IMR-90 (cell line): ENCODE data around the gene MCF2L. TPM values are rescaled to one million over a fixed set of nuclear protein-coding genes. Genes with fewer than 3 reads are reported as not detected.

Source experiments
- ATAC-seq: fragments of 200-7000 bp; cut with Tn5 transposase; 2 replicates; pipeline ENCODE4 v1.9.1; 2020; ENCODE audit warnings: low read depth, mild to moderate bottlenecking, moderate library complexity
- BruUV-seq: library from RNA; stranded (reverse); fragments of 400-500 nt; replicated peaks from 2 replicates; lab custom pipeline; 2021; lab: Mats Ljungman, UMichigan
- CTCF ChIA-PET: fragments of 300-600 bp; formaldehyde crosslinking; extraction: SDS; loops from one replicate; lab custom pipeline; 2021; ENCODE audit warnings: antibody characterized with exemption; lab: Yijun Ruan, JAX
- POLR2A ChIA-PET: fragments of 300-600 bp; sonication (Branson Sonifier 250); formaldehyde crosslinking; loops from one replicate; lab custom pipeline; 2022; ENCODE audit warnings: antibody characterized with exemption; ENCODE audit not compliant: unreplicated experiment; lab: Charles Lee
- DNase-seq: peaks from one replicate; pipeline ENCODE4 v3.0.0; 2013
- H2AFZ ChIP-seq: replicated peaks from 2 replicates; pipeline ENCODE3; 2013; ENCODE audit warnings: low read length, mild to moderate bottlenecking; ENCODE audit not compliant: poor library complexity
- H2AK5ac ChIP-seq: 2 replicates; pipeline ENCODE4 v1.6.1; 2013; ENCODE audit warnings: low read depth, low read length, inconsistent platforms
- H2AK9ac ChIP-seq: replicated peaks from 2 replicates; pipeline ENCODE3; 2013; ENCODE audit warnings: mild to moderate bottlenecking, low read depth, low read length, moderate library complexity; ENCODE audit not compliant: poor library complexity
- H2BK120ac ChIP-seq: 2 replicates; pipeline ENCODE4 v1.6.1; 2013; ENCODE audit warnings: low read depth, low read length, inconsistent platforms
- H2BK15ac ChIP-seq: 3 replicates; pipeline ENCODE4 v1.6.1; 2013; ENCODE audit warnings: low read depth, low read length, inconsistent platforms
- H2BK20ac ChIP-seq: 2 replicates; pipeline ENCODE4 v1.6.1; 2013; ENCODE audit warnings: low read depth, mild to moderate bottlenecking, inconsistent platforms, low read length, moderate library complexity
- H2BK5ac ChIP-seq: 2 replicates; pipeline ENCODE4 v1.6.1; 2013; ENCODE audit warnings: mild to moderate bottlenecking, low read depth, low read length, inconsistent platforms; ENCODE audit not compliant: poor library complexity, severe bottlenecking
- H3K14ac ChIP-seq: replicated peaks from 2 replicates; pipeline ENCODE4 v1.6.1; 2013; ENCODE audit warnings: low read depth, low read length, inconsistent platforms
- H3K18ac ChIP-seq: 2 replicates; pipeline ENCODE4 v1.6.1; 2013; ENCODE audit warnings: low read depth, low read length, control low read depth
- H3K23ac ChIP-seq: 2 replicates; pipeline ENCODE4 v1.6.1; 2013; ENCODE audit warnings: low read depth, low read length, inconsistent platforms
- H3K27ac ChIP-seq: 2 replicates; pipeline ENCODE4 v1.5.1; 2013; ENCODE audit warnings: mild to moderate bottlenecking, control low read depth, low read length; ENCODE audit not compliant: insufficient read depth
- H3K27me3 ChIP-seq: 2 replicates; pipeline ENCODE4 v1.6.1; 2013; ENCODE audit warnings: low read length; ENCODE audit not compliant: control insufficient read depth, insufficient read depth
- H3K36me3 ChIP-seq: 2 replicates; pipeline ENCODE4 v1.6.1; 2013; ENCODE audit warnings: low read length, mixed read lengths; ENCODE audit not compliant: control insufficient read depth, insufficient read depth
- H3K4ac ChIP-seq: 2 replicates; pipeline ENCODE4 v1.6.1; 2013; ENCODE audit warnings: low read depth, low read length, inconsistent platforms
- H3K4me1 ChIP-seq: 2 replicates; pipeline ENCODE4 v1.6.1; 2013; ENCODE audit warnings: low read length, mixed read lengths; ENCODE audit not compliant: control insufficient read depth, insufficient read depth
- H3K4me2 ChIP-seq: 2 replicates; pipeline ENCODE4 v1.6.1; 2013; ENCODE audit warnings: low read depth, mild to moderate bottlenecking, control low read depth, low read length, moderate library complexity
- H3K4me3 ChIP-seq: 2 replicates; pipeline ENCODE4 v1.5.1; 2013; ENCODE audit warnings: low read depth, mild to moderate bottlenecking, control low read depth, low read length, moderate library complexity; ENCODE audit not compliant: insufficient read depth
- H3K56ac ChIP-seq: 2 replicates; pipeline ENCODE4 v1.6.1; 2013; ENCODE audit warnings: low read length, inconsistent platforms; ENCODE audit not compliant: insufficient read depth; ENCODE audit errors: extremely low read depth
- H3K79me1 ChIP-seq, 2 experiments: 2 replicates each; pipeline ENCODE4 v1.6.1; 2013; ENCODE audit warnings: low read length in 2 of 2, inconsistent platforms in 1 of 2, low read depth in 1 of 2
- H3K9ac ChIP-seq: 2 replicates; pipeline ENCODE4 v1.6.1; 2013; ENCODE audit warnings: low read depth, low read length, control low read depth
- H3K9me1 ChIP-seq: 2 replicates; pipeline ENCODE4 v1.6.1; 2013; ENCODE audit warnings: low read length, inconsistent platforms; ENCODE audit not compliant: insufficient read depth
- H3K9me3 ChIP-seq: 2 replicates; pipeline ENCODE4 v1.6.1; 2013; ENCODE audit warnings: low read length; ENCODE audit not compliant: control insufficient read depth, insufficient read depth
- H4K20me1 ChIP-seq: 2 replicates; pipeline ENCODE4 v1.6.1; 2013; ENCODE audit warnings: low read length, inconsistent platforms; ENCODE audit not compliant: insufficient read depth
- H4K5ac ChIP-seq: 2 replicates; pipeline ENCODE4 v1.6.1; 2013; ENCODE audit warnings: mild to moderate bottlenecking, low read depth, low read length, control low read depth
- H4K8ac ChIP-seq, 2 experiments: 2 replicates each; pipeline ENCODE4 v1.6.1; 2013; ENCODE audit warnings: low read depth in 2 of 2, low read length in 2 of 2, control low read depth in 1 of 2, inconsistent platforms in 1 of 2
- H4K91ac ChIP-seq: 2 replicates; pipeline ENCODE4 v1.6.1; 2013; ENCODE audit warnings: low read depth, low read length, inconsistent platforms; ENCODE audit not compliant: insufficient read depth
- BHLHE40 ChIP-seq: fragments of 150-350 bp; IDR thresholded peaks from 2 replicates; pipeline ENCODE4 v1.6.1; 2016; ENCODE audit warnings: mild to moderate bottlenecking, low read depth, low read length
- ELK1 ChIP-seq: fragments of 150-350 bp; IDR thresholded peaks from 2 replicates; pipeline ENCODE4 v1.6.1; 2016; ENCODE audit warnings: low read depth, mild to moderate bottlenecking, low read length, moderate library complexity, borderline replicate concordance
- MAZ ChIP-seq: IDR thresholded peaks from 2 replicates; pipeline ENCODE4 v1.6.1; 2012; ENCODE audit warnings: low read depth, mild to moderate bottlenecking, low read length, improper control_type of control experiment, moderate library complexity, borderline replicate concordance
- NFE2L2 ChIP-seq: fragments of 150-350 bp; IDR thresholded peaks from 2 replicates; pipeline ENCODE4 v1.6.1; 2016; ENCODE audit warnings: low read depth, mild to moderate bottlenecking, low read length
- RAD21 ChIP-seq: IDR thresholded peaks from 2 replicates; pipeline ENCODE4 v1.6.1; 2012; ENCODE audit warnings: low read length, improper control_type of control experiment
- RFX5 ChIP-seq: IDR thresholded peaks from 2 replicates; pipeline ENCODE4 v1.8.0; 2012; ENCODE audit warnings: low read depth, mild to moderate bottlenecking, low read length, moderate library complexity
- USF2 ChIP-seq: fragments of 150-350 bp; IDR thresholded peaks from 2 replicates; pipeline ENCODE4 v1.6.1; 2017; ENCODE audit warnings: mild to moderate bottlenecking, antibody characterized with exemption, low read length, low read depth
- WGBS, 2 experiments: methylation state at CpG; one replicate each; pipeline versions ENCODE4 v1.1.5 to v1.1.7; 2013; ENCODE audit warnings: missing lambda C conversion rate in 2 of 2; ENCODE audit not compliant: insufficient read length in 1 of 2; ENCODE audit errors: extremely low coverage in 2 of 2; 5-methylcytosine and 5-hydroxymethylcytosine counted together
- dilution Hi-C: fragments of 300-500 bp; cut with HindIII; formaldehyde crosslinking; loops from one replicate; pipeline ENCODE4 v1.14.3; 2018; ENCODE audit warnings: low sequenced_read_pairs; ENCODE audit not compliant: unreplicated experiment
- in situ Hi-C: fragments of 300-500 bp; cut with MboI; formaldehyde crosslinking; loops from 3 replicates; pipeline ENCODE4 v1.14.3; 2019; ENCODE audit warnings: low sequenced_read_pairs, inconsistent platforms, mixed read lengths
- intact Hi-C: fragments of 100-400 bp; cut with micrococcal nuclease; formaldehyde crosslinking; loops from 2 replicates; pipeline ENCODE4 v1.10.0; 2022
- polyA plus RNA-seq, 3 experiments: library from polyadenylated mRNA; depleted of rRNA; stranded (reverse); fragments of >200 nt; gene quantifications; 2 replicates each; pipeline ENCODE4 v1.2.3, GENCODE V29; 2012; ENCODE audit warnings: low replicate concordance in 1 of 3
- total RNA-seq: library from RNA; depleted of rRNA; stranded (reverse); fragments of >200 nt; gene quantifications from 2 replicates; pipeline ENCODE4 v1.2.3, GENCODE V29; 2012

MCF2L gene
- total and polyA plus RNA-seq, 2 of the 4 experiments (the other 2 are of a cell fraction) = 0.18 TPM; not detected in 1

GRCh38 chr13:113016526-113017295 is 47.7 kb downstream of the MCF2L start:
- no peak overlapping the region for H2AFZ ChIP-seq
- H3K27ac ChIP-seq = no peak overlapping the region
- no peak overlapping the region for H4K5ac ChIP-seq
- no peak overlapping the region for H2BK20ac ChIP-seq
- no peak overlapping the region for H2AK9ac ChIP-seq
- no peak overlapping the region for H3K14ac ChIP-seq
- no peak overlapping the region for H3K9ac ChIP-seq
- H4K20me1 ChIP-seq = no peaks in the 10 kb centered on the region
- no peaks in the 10 kb centered on the region for H3K79me1 ChIP-seq
- dilution Hi-C loops = no loop called here
- intact Hi-C loops = no loop called here
- H2AK5ac ChIP-seq = no peak overlapping the region
- 69% methylated on average over 27 of the region's 41 CpGs; no CpG with 5 or more reads in 1 of the 2 experiments for WGBS, 2 experiments
- H3K23ac ChIP-seq = no peak overlapping the region
- ChIA-PET POLR2A (no interaction called here), CTCF (no interaction called here)
- peaks cover 25% of the 10 kb centered on the region for H3K27me3 ChIP-seq
- ATAC-seq (no peak), DNase-seq (no peak)
- H3K4ac ChIP-seq = no peak overlapping the region
- H3K4me2 ChIP-seq = no peak overlapping the region
- H3K36me3 ChIP-seq = no peaks in the 10 kb centered on the region
- H3K4me1 ChIP-seq = no peaks in the 10 kb centered on the region
- H3K56ac ChIP-seq = no peak overlapping the region
- no peak overlapping the region for H2BK120ac ChIP-seq
- in situ Hi-C loops = no loop called here
- no peak overlapping the region for H4K8ac ChIP-seq
- TF ChIP-seq ELK1 = no peak
- TF ChIP-seq RAD21 = no peak
- no peak for TF ChIP-seq USF2
- TF ChIP-seq MAZ = no peak
- TF ChIP-seq RFX5 = no peak
- no peak for TF ChIP-seq BHLHE40
- TF ChIP-seq NFE2L2 = no peak
- H3K4me3 ChIP-seq = no peak overlapping the region
- no peaks in the 10 kb centered on the region for H3K9me3 ChIP-seq
- H2BK15ac ChIP-seq = no peak overlapping the region
- H4K91ac ChIP-seq = no peak overlapping the region
- H3K9me1 ChIP-seq = no peaks in the 10 kb centered on the region
- H2BK5ac ChIP-seq = no peak overlapping the region
- no peak overlapping the region for H3K18ac ChIP-seq
- BruUV-seq = no TSS peak
